ENCODE data around the gene KCNQ5. TPM values are rescaled to one million over a fixed set of nuclear protein-coding genes. Genes with fewer than 3 reads are reported as not detected.

Gene KCNQ5
- total and polyA plus RNA-seq, 5 experiments from 2014 or later, result 2.3 to 10.7 (median 4.8) TPM

DNA sequence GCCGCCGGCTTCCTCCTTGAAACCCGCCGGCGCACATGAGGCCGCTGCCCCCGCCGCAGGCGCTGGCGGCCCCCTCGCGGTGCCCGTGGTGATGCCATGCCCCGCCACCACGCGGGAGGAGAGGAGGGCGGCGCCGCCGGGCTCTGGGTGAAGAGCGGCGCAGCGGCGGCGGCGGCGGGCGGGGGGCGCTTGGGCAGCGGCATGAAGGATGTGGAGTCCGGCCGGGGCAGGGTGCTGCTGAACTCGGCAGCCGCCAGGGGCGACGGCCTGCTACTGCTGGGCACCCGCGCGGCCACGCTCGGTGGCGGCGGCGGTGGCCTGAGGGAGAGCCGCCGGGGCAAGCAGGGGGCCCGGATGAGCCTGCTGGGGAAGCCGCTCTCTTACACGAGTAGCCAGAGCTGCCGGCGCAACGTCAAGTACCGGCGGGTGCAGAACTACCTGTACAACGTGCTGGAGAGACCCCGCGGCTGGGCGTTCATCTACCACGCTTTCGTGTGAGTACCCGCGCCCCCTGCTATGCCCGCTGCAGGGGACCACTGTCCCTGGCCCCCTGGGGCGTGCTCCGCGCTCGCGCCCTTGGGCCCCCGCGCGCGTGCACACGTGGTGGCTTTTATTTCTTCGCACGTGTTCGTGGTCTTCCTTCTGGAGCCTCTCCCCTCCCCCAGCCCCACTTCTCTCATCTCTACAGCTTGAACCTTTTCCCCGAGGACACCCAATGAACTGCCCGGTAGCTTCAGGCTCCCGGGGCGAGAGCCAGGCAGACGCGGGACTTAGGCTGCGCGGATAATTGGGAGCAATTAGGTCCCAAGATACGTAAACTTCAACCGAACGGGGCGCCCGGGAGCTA, 453 bp downstream of the KCNQ5 start:
- Mint-ChIP-seq H3K9me3 (no peaks in the 10 kb centered on the region), H3K27ac (peak overlapping the region; percentile 42 to 88 (median 76)), H3K36me3 (no peaks in the 10 kb centered on the region), H3K27me3 (no peaks in the 10 kb centered on the region), H3K4me3 (peak overlapping the region; percentile 91 to 100 (median 98)), H3K4me1 (peaks cover 34 to 71% (median 60%) of the 10 kb centered on the region in 4 donors)
- POLR2A ChIA-PET, result interaction anchor here (0.8 to 1.0 kb wide), 2 partner anchors 47 to 73 kb away, joined by 3 to 5 read pairs; no protein-coding TSS in a partner anchor
- DNase-seq (peak; percentile 59 to 82 (median 66)), ATAC-seq (peak; percentile 54 to 66)

DNA sequence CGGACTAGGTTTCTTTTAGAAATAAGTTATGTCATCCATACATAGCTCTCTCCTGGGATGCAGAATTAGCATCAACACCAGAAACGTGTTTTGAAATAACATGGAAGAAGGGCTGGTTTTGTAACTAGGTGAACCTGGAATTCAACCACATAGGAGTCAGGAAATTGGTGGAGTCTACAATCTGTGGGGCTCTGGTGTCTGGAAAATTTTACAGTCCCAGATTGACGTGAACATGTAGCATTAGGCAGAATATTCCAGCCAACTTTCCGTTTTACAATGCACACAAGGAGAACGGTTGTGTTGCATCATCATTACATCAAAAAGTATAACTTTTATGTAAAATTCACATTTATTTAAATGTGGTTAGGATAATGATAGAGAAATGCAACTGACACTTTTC, 1.9 kb downstream of the KCNQ5 start:
- Mint-ChIP-seq H3K27me3 (no peaks in the 10 kb centered on the region), H3K36me3 (peaks cover 0 to 5% (median under 1%) of the 10 kb centered on the region in 3 donors), H3K9me3 (no peaks in the 10 kb centered on the region), H3K4me1 (peaks cover 35 to 75% (median 60%) of the 10 kb centered on the region in 4 donors), H3K4me3 (peak overlapping the region; percentile 34 to 99 (median 95)), H3K27ac (peak overlapping the region in 3 of 10 donors; percentile 7 to 86 (median 71))
- DNase-seq, result no peak
- POLR2A ChIA-PET, result no interaction called here
- no peak for ATAC-seq

DNA sequence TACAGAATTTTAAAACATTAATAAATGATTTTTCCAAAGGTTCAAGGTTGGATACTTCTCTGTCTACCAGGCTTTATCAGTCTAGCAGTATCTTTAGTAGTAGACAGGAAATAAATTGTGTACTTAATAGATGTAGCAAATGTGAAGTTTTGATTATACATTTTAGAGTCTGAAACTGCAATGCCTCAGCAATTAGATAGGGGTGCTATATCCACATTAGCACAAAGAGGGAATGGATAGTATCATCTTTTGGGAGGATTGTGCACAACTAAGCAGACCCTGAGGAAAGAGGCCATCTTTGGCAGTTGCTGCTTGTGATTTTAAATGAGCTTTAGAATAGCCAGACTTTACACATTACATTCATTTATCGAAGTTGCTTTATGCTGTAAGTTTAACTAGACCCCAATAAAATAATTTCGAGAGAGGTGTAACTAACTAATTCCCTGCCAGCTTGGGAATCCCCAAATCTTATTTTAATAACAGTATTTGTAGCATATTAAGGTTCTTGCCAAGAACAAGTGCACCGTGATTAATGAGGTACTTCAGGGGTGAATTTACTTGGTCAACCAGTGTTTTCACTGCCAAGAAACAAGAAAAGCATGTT, 2.8 kb downstream of the KCNQ5 start:
- no peak for ATAC-seq

DNA sequence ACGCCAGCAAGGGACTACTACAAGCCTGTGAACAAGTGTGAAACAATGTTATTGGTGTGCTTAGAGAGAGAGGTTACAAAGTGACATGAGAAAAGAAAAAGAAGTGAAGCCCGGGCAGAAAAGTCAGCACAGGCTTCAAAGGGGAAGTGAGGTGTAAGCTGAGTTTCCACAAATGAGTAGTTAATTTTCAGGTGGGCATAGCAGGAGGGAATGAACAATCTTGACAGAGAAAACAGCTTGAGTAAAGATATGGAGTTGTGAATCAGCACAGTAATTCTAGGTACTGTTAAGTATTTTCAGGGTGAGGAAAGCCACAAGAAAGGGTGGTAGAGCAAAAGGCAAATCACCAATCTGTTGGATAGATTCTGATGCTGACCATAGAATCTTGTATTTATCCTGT, 4.3 kb downstream of the KCNQ5 start:
- POLR2A ChIA-PET, result no interaction called here
- Mint-ChIP-seq H3K4me1 (peaks cover 28 to 63% (median 48%) of the 10 kb centered on the region in 4 donors), H3K4me3 (peak overlapping the region in 2 of 10 donors; percentile 1 to 24), H3K27me3 (no peaks in the 10 kb centered on the region), H3K27ac (no peak overlapping the region), H3K36me3 (peaks cover 6 to 12% (median 7%) of the 10 kb centered on the region in 3 donors), H3K9me3 (peaks cover 0 to 5% (median 0%) of the 10 kb centered on the region in 9 donors)
- no peak for ATAC-seq
- DNase-seq, result no peak

More for the DNA sequence above, 2.8 kb downstream of the KCNQ5 start:
- H3K4me1 Mint-ChIP-seq, result peaks cover 37 to 71% (median 54%) of the 10 kb centered on the region in 4 donors
- POLR2A ChIA-PET, result interaction anchor here (0.8 kb wide), 1 partner anchor 10 kb away, joined by 3 read pairs; no protein-coding TSS in a partner anchor
- no peak overlapping the region for H3K27ac Mint-ChIP-seq
- peak overlapping the region in 7 of 10 donors; percentile 8 to 44 (median 20) for H3K4me3 Mint-ChIP-seq
- no peaks in the 10 kb centered on the region for H3K27me3 Mint-ChIP-seq
- peak in 3 of 10 donors; percentile 20 to 37 (median 32) for DNase-seq
- H3K36me3 Mint-ChIP-seq, result peaks cover 0 to 8% (median 6%) of the 10 kb centered on the region in 3 donors
- H3K9me3 Mint-ChIP-seq, result no peaks in the 10 kb centered on the region

DNA sequence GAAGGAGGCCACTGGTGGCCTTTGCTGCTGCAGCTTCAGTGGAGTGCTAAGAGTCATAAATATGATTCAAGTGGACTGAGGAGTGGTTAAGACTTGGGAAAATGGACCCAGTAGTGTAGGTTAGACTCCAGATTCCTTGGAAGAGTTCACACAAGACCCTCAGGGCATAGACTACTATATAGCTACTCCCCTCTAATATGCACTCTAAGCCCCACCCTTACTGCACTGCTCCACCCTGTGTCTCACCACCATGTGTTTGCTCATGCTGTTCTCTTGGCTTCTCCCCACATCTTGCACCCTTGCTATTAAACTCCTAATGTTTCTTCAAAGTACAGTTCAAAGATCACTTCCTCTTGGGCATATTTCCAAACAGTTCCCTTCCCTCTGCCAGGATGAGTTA, 5.7 kb downstream of the KCNQ5 start:
- H3K9me3 Mint-ChIP-seq, result peaks cover 0 to 10% (median 0%) of the 10 kb centered on the region in 9 donors
- POLR2A ChIA-PET, result interaction anchor here (1.0 kb wide), 1 partner anchor 11 kb away, joined by 3 read pairs; no protein-coding TSS in a partner anchor
- no peak overlapping the region for H3K4me3 Mint-ChIP-seq
- DNase-seq (no peak), ATAC-seq (no peak)
- no peak overlapping the region for H3K27ac Mint-ChIP-seq
- no peaks in the 10 kb centered on the region for H3K27me3 Mint-ChIP-seq
- H3K4me1 Mint-ChIP-seq, result peaks cover 32 to 65% (median 51%) of the 10 kb centered on the region in 4 donors
- H3K36me3 Mint-ChIP-seq, result peaks cover 13 to 21% (median 15%) of the 10 kb centered on the region in 3 donors

DNA sequence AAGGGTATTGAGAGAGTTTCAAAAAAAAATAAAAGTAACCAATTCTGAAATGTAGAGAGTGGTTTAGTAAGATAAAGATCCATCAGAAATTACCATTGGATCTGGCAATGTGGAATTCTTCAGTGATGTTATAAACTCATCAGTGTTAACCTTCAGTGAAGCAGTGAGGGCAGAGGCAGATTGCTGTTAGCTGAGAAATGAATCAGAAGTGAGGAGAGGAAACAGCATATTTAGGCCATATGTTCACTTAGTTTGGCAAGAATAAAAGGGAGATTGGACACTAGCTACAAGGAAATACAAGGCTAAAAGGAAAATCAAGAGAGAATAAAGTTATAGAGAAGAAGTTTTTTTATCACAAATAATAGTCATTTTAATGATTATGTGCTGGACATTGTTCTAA, 9.6 kb downstream of the KCNQ5 start:
- Mint-ChIP-seq H3K36me3 (peaks cover 16 to 30% (median 20%) of the 10 kb centered on the region in 3 donors), H3K27me3 (no peaks in the 10 kb centered on the region), H3K4me3 (no peak overlapping the region), H3K4me1 (peaks cover 25 to 45% (median 30%) of the 10 kb centered on the region in 4 donors), H3K27ac (no peak overlapping the region), H3K9me3 (peaks cover 0 to 13% (median 0%) of the 10 kb centered on the region in 9 donors)
- DNase-seq (no peak), ATAC-seq (no peak)
- POLR2A ChIA-PET, result no interaction called here

DNA sequence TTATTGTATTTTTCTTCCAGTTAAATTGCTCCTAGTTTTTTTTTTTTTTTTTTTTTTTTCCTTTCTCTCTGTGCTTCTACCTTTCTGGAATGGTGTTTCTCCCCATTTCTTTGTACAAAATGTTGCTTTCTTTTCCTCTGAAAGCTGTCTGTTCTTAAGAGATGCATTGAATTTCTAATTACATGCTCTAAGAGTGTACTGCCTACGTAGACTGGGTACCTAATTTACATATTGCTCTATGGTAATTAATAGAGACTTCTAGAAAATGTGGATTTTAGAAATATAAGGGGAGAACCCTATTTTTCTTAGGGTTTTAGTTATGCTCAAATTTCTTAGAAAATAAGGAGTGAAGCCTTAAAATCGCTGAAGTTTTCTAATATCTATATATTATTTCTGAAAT, 13.8 kb downstream of the KCNQ5 start:
- Mint-ChIP-seq H3K9me3 (peaks cover 0 to 13% (median 0%) of the 10 kb centered on the region in 9 donors), H3K4me3 (no peak overlapping the region), H3K4me1 (peaks cover 17 to 33% (median 25%) of the 10 kb centered on the region in 4 donors), H3K27me3 (no peaks in the 10 kb centered on the region), H3K36me3 (peaks cover 13 to 28% (median 15%) of the 10 kb centered on the region in 3 donors), H3K27ac (no peak overlapping the region)
- no peak for ATAC-seq
- POLR2A ChIA-PET, result no interaction called here
- DNase-seq, result no peak

DNA sequence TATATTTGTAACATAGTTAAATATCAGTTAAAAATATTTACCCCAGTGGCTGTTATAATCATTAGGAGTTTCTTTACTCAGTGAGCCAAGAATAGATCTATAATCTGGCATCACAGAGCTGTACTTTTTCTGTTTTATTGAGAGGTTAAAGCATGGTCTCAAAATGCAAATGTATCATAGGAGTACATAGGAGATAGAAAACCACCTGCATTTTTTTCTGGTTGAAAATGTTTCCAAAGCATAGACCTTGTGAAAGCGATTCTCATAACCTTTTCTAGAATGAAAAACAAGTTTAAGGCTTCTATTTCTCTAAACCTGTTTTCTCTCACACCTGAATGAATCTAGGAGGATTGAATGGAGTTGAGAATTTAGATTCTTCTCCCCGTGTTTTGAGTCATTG, 14.4 kb downstream of the KCNQ5 start:
- peaks cover 16 to 28% (median 20%) of the 10 kb centered on the region in 4 donors for H3K4me1 Mint-ChIP-seq
- no peak for DNase-seq
- H3K36me3 Mint-ChIP-seq, result peaks cover 10 to 29% (median 13%) of the 10 kb centered on the region in 3 donors
- no peak for ATAC-seq
- H3K9me3 Mint-ChIP-seq, result peaks cover 0 to 9% (median 0%) of the 10 kb centered on the region in 9 donors
- no peaks in the 10 kb centered on the region for H3K27me3 Mint-ChIP-seq
- POLR2A ChIA-PET, result no interaction called here
- no peak overlapping the region for H3K27ac Mint-ChIP-seq
- H3K4me3 Mint-ChIP-seq, result no peak overlapping the region

DNA sequence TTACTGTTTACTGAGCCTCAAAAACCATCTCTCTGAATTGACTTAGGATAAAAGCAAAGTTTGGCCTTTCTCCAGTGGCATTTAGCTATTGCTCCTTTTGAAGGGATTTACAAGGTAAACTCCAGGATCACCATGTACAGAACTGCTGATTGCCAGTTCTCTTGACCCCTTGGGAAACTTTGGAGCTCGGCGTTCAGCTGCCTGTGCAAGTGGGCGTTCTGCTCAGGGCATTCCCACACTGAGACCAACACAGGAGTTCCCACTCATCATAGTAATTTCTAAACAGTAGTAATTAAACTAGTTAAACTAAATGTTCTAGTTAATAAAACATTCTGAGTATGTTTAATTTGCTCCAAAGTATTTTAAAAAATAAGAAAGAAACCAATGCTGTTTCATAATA, 14.9 kb downstream of the KCNQ5 start:
- ATAC-seq, result no peak
- Mint-ChIP-seq H3K4me3 (no peak overlapping the region), H3K9me3 (peaks cover 0 to 5% (median 0%) of the 10 kb centered on the region in 9 donors), H3K27me3 (no peaks in the 10 kb centered on the region), H3K27ac (no peak overlapping the region), H3K36me3 (peaks cover 4 to 24% (median 10%) of the 10 kb centered on the region in 3 donors), H3K4me1 (peaks cover 13 to 24% (median 17%) of the 10 kb centered on the region in 4 donors)
- no peak for DNase-seq
- POLR2A ChIA-PET, result no interaction called here

DNA sequence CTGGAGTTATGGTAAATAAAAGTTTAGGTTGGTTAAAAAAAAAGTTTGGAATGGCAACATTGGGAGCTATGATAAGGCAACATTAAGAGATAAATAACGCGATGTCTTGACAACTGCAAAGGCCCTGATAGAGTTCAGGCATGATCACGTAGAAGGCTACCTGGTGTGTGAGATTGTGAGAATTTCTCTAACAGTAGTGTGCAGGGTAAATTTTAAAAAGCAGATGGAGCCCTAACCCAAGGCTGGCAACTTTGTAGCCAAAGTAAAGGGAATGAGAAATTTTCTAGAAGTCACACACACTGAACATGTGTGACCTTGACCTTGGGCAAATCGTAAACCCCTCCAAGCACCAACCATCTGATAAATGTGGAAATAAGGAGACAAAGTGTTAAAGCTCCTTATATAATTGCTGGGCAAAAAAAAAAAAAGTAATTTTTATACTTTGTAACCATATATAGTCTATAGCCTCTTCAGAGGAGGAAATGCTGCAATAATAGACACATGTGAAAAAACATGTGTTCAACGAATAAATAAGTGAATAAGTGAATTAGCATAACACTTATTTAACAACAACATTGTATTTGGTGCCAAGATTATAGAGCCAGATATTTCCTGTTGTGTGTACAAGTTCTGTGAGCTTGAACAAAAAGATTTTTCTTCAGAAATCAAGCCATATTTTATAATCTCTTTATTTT, 18.2 kb downstream of the KCNQ5 start:
- POLR2A ChIA-PET, result no interaction called here
- H3K27me3 Mint-ChIP-seq, result no peaks in the 10 kb centered on the region
- no peak overlapping the region for H3K27ac Mint-ChIP-seq
- peaks cover 0 to 17% (median 0%) of the 10 kb centered on the region in 3 donors for H3K36me3 Mint-ChIP-seq
- H3K4me3 Mint-ChIP-seq, result no peak overlapping the region
- ATAC-seq (no peak), DNase-seq (no peak)
- peaks cover 20 to 33% (median 25%) of the 10 kb centered on the region in 4 donors for H3K4me1 Mint-ChIP-seq
- H3K9me3 Mint-ChIP-seq, result no peaks in the 10 kb centered on the region

DNA sequence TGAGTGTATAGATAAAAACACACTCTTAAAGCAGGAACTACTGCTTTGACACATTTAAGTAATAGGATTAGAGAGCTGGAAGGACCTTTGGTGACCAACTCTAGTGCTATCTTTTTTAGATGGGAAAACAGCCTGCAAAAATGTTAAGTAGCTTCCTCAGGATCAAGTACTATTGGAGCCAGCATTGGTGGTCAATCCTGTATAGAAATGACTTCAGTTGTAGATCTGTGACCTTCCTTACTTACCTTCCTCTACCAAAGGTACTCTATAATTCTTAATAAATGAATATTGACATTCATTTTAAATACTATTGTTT, 18.7 kb downstream of the KCNQ5 start:
- Mint-ChIP-seq H3K4me1 (peaks cover 20 to 33% (median 25%) of the 10 kb centered on the region in 4 donors), H3K4me3 (no peak overlapping the region), H3K27ac (no peak overlapping the region), H3K27me3 (no peaks in the 10 kb centered on the region), H3K9me3 (no peaks in the 10 kb centered on the region), H3K36me3 (peaks cover 0 to 17% (median 0%) of the 10 kb centered on the region in 3 donors)
- no peak for DNase-seq
- no peak for ATAC-seq
- POLR2A ChIA-PET, result no interaction called here

DNA sequence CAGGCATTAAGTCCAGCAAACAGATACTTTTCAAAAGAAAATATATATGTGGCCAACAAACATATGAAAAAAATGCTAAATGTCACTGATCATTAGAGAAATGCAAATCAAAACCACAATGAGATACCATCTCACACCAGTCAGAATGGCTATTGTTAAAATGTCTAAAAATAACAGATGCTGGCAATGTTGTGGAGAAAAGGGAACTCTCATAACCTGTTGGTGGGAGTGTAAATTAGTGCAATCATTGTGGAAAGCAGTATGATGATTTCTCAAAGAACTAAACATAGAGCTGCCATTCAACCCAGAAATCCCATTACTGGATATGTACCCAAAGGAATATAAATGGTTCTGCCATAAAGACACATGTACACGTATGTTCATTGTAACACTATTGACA, 20.6 kb downstream of the KCNQ5 start:
- Mint-ChIP-seq H3K27me3 (no peaks in the 10 kb centered on the region), H3K4me3 (no peak overlapping the region), H3K9me3 (no peaks in the 10 kb centered on the region), H3K4me1 (peaks cover 21 to 39% (median 27%) of the 10 kb centered on the region in 4 donors), H3K27ac (peak overlapping the region in 1 of 10 donors; percentile 31), H3K36me3 (peaks cover 4 to 19% (median 4%) of the 10 kb centered on the region in 3 donors)
- ATAC-seq, result no peak
- POLR2A ChIA-PET, result no interaction called here
- no peak for DNase-seq
